ENCODE results near the gene ASIC1.
"Not testable (repeated sequence)": the region's sequence is repeated elsewhere in the genome, so short reads cannot be mapped to it uniquely, and the experiment has no call there.

ASIC1 gene

DNA sequence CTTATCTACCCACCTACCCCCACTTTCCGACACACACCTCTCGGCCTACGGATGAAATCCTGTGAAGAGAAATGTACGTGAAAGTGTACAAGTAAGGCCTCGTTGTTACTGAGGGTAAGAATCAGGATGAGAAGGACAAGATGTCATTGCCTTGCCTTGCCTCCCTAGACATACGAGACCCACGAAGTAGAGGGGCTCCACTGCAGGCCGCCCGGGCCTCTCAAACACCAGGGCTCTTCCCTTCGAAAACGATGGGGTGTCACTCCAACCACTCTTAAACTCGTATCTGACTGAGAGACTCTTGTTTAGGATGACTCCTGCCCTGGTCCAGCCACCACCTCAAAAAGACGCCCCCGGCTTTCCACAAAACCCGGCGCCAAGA is 32.6 kb upstream of the ASIC1 start:
- no peak for DNase-seq (ENCODE audit: insufficient read length)
- TF ChIP-seq POLR2A (IDR thresholded peaks at IDR 0.05; ENCODE audit: low read depth, low read length) (no peak; the same call in 1 of the 2 replicates), TAF1 (IDR thresholded peaks at IDR 0.05; ENCODE audit: borderline replicate concordance, low read depth, low read length) (no peak), POLR2AphosphoS5 (IDR thresholded peaks at IDR 0.05; ENCODE audit: low read depth, low read length) (no peak)
- no peak for FAIRE-seq

- FAIRE-seq (peak; percentile 96), DNase-seq (ENCODE audit: insufficient read length) (peak; percentile 92)
- peak; percentile 23; the same call in 1 of the 2 replicates for TF ChIP-seq TAF1 (IDR thresholded peaks at IDR 0.05; ENCODE audit: borderline replicate concordance, low read depth, low read length)
- peak; percentile 77; the same call in 1 of the 2 replicates for TF ChIP-seq POLR2AphosphoS5 (IDR thresholded peaks at IDR 0.05; ENCODE audit: low read depth, low read length)
- peak; percentile 75; the same call in 1 of the 2 replicates for TF ChIP-seq POLR2A (IDR thresholded peaks at IDR 0.05; ENCODE audit: low read depth, low read length)
These were observed 32.0 kb upstream of the ASIC1 start, which contains the start of gene RACGAP1 for GRCh38 chr12:50025187-50026059. Gene RACGAP1 (minus strand): TSS chr12:50025494. CDS start chr12:50016715, 8,779 bp downstream.

DNA sequence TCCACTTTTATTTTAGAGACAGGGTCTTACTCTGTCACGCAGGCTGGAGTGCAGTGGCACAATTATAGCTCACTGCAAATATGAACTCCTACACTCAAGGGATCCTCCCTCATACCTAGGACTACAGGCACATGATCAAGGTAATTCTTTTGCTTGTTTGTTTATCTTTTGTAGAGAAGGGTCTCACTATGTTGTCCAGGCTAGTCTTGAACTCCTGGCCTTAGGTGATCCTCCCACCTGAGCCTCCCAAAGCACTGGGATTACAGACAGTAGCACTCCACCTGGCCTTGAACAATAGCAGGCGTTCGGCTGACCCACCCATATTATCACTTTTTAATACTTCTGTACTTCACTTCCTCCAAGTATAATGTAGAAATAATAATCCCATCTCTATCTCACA is 30.7 kb upstream of the ASIC1 start:
- FAIRE-seq = no peak
- DNase-seq (ENCODE audit: insufficient read length) = no peak
- no peak for TF ChIP-seq POLR2AphosphoS5 (IDR thresholded peaks at IDR 0.05; ENCODE audit: low read depth, low read length)
- no peak for TF ChIP-seq TAF1 (IDR thresholded peaks at IDR 0.05; ENCODE audit: borderline replicate concordance, low read depth, low read length)
- no peak for TF ChIP-seq POLR2A (IDR thresholded peaks at IDR 0.05; ENCODE audit: low read depth, low read length)

DNA sequence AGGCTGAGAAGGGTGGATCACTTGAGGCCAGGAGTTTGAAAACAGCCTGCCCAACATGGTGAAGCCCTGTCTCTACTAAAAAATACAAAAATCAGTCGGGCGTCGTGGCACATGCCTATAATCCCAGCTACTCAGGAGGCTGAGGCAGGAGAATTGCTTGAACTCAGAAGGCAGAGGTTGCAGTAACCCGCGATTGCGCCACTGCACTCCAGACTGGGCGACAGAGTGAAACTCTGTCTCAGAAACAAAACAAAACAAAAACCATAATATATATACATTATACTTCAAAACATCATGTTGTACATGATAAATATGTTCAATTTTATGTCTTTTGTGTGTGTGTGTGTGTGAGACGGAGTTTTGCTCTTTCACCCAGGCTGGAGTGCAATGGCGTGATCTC is 26.9 kb upstream of the ASIC1 start:
- DNase-seq (ENCODE audit: insufficient read length); FAIRE-seq: not testable (repeated sequence)

GRCh38 chr12:50032515-50032853 is 24.9 kb upstream of the ASIC1 start:
- DNase-seq (ENCODE audit: insufficient read length) (no peak), FAIRE-seq (no peak)
- no peak for TF ChIP-seq POLR2A (IDR thresholded peaks at IDR 0.05; ENCODE audit: low read depth, low read length)
- TF ChIP-seq TAF1 (IDR thresholded peaks at IDR 0.05; ENCODE audit: borderline replicate concordance, low read depth, low read length) = no peak
- no peak for TF ChIP-seq POLR2AphosphoS5 (IDR thresholded peaks at IDR 0.05; ENCODE audit: low read depth, low read length)

DNA sequence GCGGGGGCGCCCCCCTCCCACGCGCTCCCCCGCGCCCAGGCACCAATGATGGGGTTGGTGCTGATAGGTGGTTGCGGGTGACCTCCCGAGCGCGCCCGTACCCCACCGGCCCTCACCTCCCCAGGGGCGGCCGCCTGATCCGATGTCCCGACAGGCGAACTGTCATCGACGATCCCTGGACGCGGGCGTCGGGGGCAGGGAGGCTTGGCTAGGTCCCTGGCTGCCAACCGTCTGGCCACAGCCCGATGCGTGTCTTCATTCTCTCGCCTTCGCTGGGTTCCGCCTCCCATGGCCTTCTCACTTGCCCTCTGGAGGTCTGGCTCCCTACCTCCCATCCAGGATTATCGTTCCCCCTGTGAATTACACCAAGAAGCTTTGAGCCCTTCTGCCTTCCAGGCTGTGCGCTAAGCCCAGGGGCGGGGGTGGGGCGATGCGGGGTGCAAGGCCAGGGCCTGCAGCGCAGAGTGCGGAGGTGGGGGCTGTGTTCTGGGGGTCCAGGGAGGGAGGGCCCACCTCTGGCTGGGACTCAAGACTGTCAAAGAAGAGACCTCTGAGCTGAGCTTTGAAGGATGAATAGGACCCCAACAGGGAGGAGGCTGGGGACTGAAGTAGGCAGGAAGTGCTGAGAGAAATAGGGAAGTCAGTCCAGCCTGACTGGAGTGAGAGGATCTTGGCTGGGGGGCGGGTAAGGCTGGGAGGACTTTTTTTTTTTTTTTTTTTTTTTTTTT is 24.4 kb upstream of the ASIC1 start:
- DNase-seq (ENCODE audit: insufficient read length) (no peak), FAIRE-seq (no peak)

DNA sequence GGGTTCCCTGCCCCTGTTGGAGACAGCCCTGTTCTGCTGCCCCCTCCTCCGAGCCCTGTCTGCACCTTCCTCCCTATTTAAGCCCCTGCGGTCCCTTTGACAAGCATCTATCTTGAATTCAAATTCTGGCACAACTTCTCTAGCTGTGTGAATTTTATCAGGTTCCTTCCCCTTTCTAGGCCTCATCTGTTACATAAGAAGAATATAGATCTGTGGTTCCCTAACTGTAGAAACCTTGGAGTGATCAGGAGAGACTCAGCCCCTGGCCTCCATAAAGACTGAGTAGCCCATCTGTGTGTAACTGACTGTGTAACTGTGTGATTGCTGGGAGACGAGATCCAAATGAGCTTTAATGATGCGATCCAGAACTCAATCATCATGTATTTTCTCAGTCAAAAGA is 19.1 kb upstream of the ASIC1 start:
- no peak for DNase-seq (ENCODE audit: insufficient read length)
- FAIRE-seq = no peak
- TF ChIP-seq POLR2AphosphoS5 (IDR thresholded peaks at IDR 0.05; ENCODE audit: low read depth, low read length) (no peak), POLR2A (IDR thresholded peaks at IDR 0.05; ENCODE audit: low read depth, low read length) (no peak), TAF1 (IDR thresholded peaks at IDR 0.05; ENCODE audit: borderline replicate concordance, low read depth, low read length) (no peak)

More for the DNA sequence above, 24.4 kb upstream of the ASIC1 start:
- no peak for TF ChIP-seq TAF1 (IDR thresholded peaks at IDR 0.05; ENCODE audit: borderline replicate concordance, low read depth, low read length)
- TF ChIP-seq POLR2A (IDR thresholded peaks at IDR 0.05; ENCODE audit: low read depth, low read length) = no peak
- no peak for TF ChIP-seq POLR2AphosphoS5 (IDR thresholded peaks at IDR 0.05; ENCODE audit: low read depth, low read length)

DNA sequence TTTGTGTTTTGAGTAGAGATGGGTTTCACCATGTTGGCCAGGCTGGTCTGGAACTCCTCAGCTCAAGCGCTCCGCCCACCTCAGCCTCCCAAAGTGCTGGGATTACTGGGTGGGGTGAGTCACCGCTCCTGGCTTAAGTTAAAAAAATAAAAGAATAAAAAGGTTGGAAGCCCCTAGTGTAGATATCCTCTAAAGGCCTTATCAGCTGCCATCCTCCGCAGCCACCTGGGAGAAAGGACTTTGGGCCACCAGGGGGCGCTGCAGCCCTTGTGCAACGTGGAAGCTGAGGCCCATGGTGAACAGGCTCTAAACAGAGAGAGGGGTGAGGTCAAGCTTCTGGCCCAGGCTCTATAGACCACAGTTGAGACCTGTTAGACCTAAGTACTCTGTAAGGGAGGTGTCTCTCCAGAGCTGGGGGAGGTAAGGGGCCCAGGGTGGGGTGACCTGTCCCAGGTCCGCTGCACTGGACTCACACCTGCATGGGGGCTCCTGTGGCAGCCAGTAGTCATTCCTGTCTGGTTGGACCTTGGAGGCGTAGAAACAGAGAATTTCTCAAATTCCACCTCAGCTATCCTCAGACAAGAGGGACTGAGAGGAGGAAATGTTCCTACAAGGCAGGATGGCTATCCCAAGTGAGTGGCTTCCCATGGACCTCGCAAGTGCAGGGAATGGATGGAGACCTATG is 18.1 kb upstream of the ASIC1 start:
- DNase-seq (ENCODE audit: insufficient read length) (peak; percentile 70), FAIRE-seq (peak; percentile 64)
- TF ChIP-seq POLR2A (IDR thresholded peaks at IDR 0.05; ENCODE audit: low read depth, low read length) (no peak), POLR2AphosphoS5 (IDR thresholded peaks at IDR 0.05; ENCODE audit: low read depth, low read length) (no peak), TAF1 (IDR thresholded peaks at IDR 0.05; ENCODE audit: borderline replicate concordance, low read depth, low read length) (no peak)

GRCh38 chr12:50040657-50041056 is 16.7 kb upstream of the ASIC1 start:
- DNase-seq (ENCODE audit: insufficient read length) (no peak), FAIRE-seq (no peak)
- TF ChIP-seq TAF1 (IDR thresholded peaks at IDR 0.05; ENCODE audit: borderline replicate concordance, low read depth, low read length) (no peak), POLR2AphosphoS5 (IDR thresholded peaks at IDR 0.05; ENCODE audit: low read depth, low read length) (no peak), POLR2A (IDR thresholded peaks at IDR 0.05; ENCODE audit: low read depth, low read length) (no peak)

DNA sequence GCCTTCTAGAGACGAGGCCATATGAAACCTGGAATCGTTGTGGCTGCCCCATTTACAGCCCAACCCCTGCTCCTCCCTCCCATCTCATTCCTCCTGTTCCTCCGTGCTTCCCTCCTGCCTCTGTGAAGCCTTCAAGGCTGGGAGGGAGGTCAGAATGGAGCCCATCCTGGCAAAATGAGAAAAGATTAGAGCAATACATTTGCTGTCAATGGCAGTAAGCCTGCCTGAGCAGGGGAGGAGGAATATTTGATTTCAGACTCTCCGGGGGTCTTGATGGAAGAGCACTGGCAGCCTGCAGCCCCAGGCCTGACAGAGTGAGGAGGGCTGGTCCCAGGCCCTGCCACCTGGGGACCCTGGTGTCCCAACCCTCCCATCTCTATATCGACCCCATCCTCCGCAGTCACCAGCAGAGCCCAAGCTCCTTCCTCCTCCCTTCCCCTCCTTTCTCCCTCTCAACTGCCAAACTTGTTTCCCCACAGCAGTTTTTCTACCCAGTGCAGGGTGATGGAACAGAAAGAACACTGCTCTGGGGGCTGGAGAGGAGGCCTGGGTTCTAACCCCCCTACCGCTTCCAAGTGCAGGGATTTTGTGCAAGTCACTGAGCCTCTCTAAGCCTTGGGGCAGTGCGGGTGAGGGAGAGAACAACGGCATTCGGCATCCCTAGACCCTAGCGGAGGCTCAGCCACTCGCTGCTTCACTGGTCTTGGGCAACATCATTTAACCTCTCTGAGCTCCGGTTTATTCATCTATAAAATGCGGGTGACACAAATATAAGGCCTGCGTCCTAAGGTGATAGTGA is 16.1 kb upstream of the ASIC1 start:
- FAIRE-seq (no peak), DNase-seq (ENCODE audit: insufficient read length) (no peak)
- no peak for TF ChIP-seq POLR2AphosphoS5 (IDR thresholded peaks at IDR 0.05; ENCODE audit: low read depth, low read length)
- no peak for TF ChIP-seq POLR2A (IDR thresholded peaks at IDR 0.05; ENCODE audit: low read depth, low read length)
- no peak for TF ChIP-seq TAF1 (IDR thresholded peaks at IDR 0.05; ENCODE audit: borderline replicate concordance, low read depth, low read length)

DNA sequence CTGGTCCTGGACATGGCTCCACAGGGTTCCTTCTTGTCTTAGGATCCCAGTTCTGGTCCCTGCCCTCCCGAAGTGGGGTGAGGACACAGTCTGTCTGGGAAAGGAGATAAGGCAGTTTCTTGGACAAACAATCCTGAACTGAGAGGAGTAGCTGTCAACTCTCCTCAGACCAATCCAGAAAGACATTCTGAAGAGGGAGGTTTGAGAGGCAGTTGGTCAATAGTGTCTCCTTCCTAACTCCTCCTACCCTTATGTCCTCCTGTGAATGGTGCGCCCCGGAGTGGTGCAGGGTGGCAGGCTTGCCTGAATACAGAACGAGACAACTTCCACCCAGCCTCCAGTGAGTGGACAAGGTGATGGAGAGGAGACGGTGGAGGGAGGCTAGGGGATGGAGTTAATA is 15.4 kb upstream of the ASIC1 start:
- TF ChIP-seq TAF1 (IDR thresholded peaks at IDR 0.05; ENCODE audit: borderline replicate concordance, low read depth, low read length) (no peak), POLR2AphosphoS5 (IDR thresholded peaks at IDR 0.05; ENCODE audit: low read depth, low read length) (no peak), POLR2A (IDR thresholded peaks at IDR 0.05; ENCODE audit: low read depth, low read length) (no peak)
- no peak for FAIRE-seq
- no peak for DNase-seq (ENCODE audit: insufficient read length)

All from GM12892 (cell line).